ENCODE data around the gene MGAT4C. TPM values are rescaled to one million over a fixed set of nuclear protein-coding genes. Genes with fewer than 3 reads are reported as not detected.

Gene MGAT4C
- polyA plus RNA-seq, 1 of the 3 experiments (the other 2 are of a cell fraction), result 0.07 TPM

DNA sequence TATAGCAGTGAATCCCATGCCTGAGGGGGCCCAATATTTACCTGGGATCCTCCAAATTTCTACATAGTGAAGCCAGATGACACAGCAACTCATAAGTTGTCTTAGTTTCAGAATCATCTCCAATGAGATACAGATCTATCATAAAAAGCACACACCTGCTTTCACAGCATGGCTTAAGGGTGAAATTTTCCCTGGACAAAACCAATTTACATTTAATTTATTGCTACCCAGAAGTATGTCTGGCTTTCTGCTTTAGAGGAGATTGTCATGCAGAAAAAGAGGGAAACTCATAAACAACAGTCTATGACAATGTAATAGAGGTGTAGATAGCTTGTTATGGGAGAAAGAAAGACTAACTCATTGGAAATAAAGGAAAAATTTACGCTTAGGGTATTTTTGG, 113.0 kb downstream of the MGAT4C start:
- no peak overlapping the region for H3K4me2 ChIP-seq
- no peak overlapping the region for H3K4me3 ChIP-seq (ENCODE audit: low read depth in 2 of 2, low read length in 1 of 2)
- peaks cover 0 to 2% of the 10 kb centered on the region in 2 experiments; a peak in 2 of 4 replicates for H3K4me1 ChIP-seq (ENCODE audit: control insufficient read depth in 1 of 2, insufficient read depth in 2 of 2, low read depth in 1 of 2, low read length in 1 of 2)
- H3K9me2 ChIP-seq, result no peaks in the 10 kb centered on the region
- H3K9me3 ChIP-seq, result no peaks in the 10 kb centered on the region
- no peaks in the 10 kb centered on the region for H3K27me3 ChIP-seq (ENCODE audit: insufficient read depth)
- POLR2A ChIA-PET, result no interaction called here
- no peak overlapping the region for H3K9ac ChIP-seq
- H3K79me2 ChIP-seq (ENCODE audit: insufficient read depth), result no peaks in the 10 kb centered on the region
- TF ChIP-seq GATA2 (CRISPR knock-in tag; IDR thresholded peaks at IDR 0.05) (peak; percentile 68), EP300 (IDR thresholded peaks at IDR 0.05; ENCODE audit: borderline replicate concordance in 1 of 2, low read depth in 1 of 2, low read length in 1 of 2) (0 out of 4 replicates have a peak, but pooled peaks of 1 of the 2 experiments have one; percentile 28), RCOR1 (IDR thresholded peaks at IDR 0.05; ENCODE audit: low read length) (peak; percentile 16; the same call in 1 of the 2 replicates), NFIC (IDR thresholded peaks at IDR 0.05; ENCODE audit: borderline replicate concordance) (no peak)
- H3K36me3 ChIP-seq (replicated peaks in 1 of 2; ENCODE audit: control insufficient read depth in 1 of 2, insufficient read depth in 2 of 2, low read length in 1 of 2), result no peaks in the 10 kb centered on the region
- DNase-seq, result no peak
- CTCF ChIA-PET, result interaction anchor here (1.1 kb wide), 1 partner anchor 19 kb away, joined by 3 read pairs; no protein-coding TSS in a partner anchor
- peaks cover under 1% of the 10 kb centered on the region for H3F3A ChIP-seq (replicated peaks; ENCODE audit: insufficient read depth)
- H2AFZ ChIP-seq (ENCODE audit: low read depth), result no peak overlapping the region
- 90% methylated on average over 1 of the region's 1 CpG for WGBS (ENCODE audit: low lambda C conversion rate)
- H3K27ac ChIP-seq (ENCODE audit: low read depth in 2 of 2, low read length in 1 of 2), result no peak overlapping the region; a peak in 1 of 4 replicates
- H4K20me1 ChIP-seq (ENCODE audit: insufficient read depth), result no peaks in the 10 kb centered on the region

GRCh38 chr12:86139671-86140070, 116.5 kb downstream of the MGAT4C start:
- Histone ChIP-seq H3K27me3 (ENCODE audit: insufficient read depth) (no peaks in the 10 kb centered on the region), H3K36me3 (replicated peaks in 1 of 2; ENCODE audit: control insufficient read depth in 1 of 2, insufficient read depth in 2 of 2, low read length in 1 of 2) (no peaks in the 10 kb centered on the region), H3K4me3 (ENCODE audit: low read depth in 2 of 2, low read length in 1 of 2) (no peak overlapping the region), H3K79me2 (ENCODE audit: insufficient read depth) (no peaks in the 10 kb centered on the region), H2AFZ (ENCODE audit: low read depth) (no peak overlapping the region), H3K4me2 (no peak overlapping the region), H4K20me1 (ENCODE audit: insufficient read depth) (no peaks in the 10 kb centered on the region), H3K4me1 (ENCODE audit: control insufficient read depth in 1 of 2, insufficient read depth in 2 of 2, low read depth in 1 of 2, low read length in 1 of 2) (no peaks in the 10 kb centered on the region; a peak in 1 of 4 replicates), H3K9ac (no peak overlapping the region), H3K27ac (ENCODE audit: low read depth in 2 of 2, low read length in 1 of 2) (no peak overlapping the region), H3K9me3 (no peaks in the 10 kb centered on the region), H3K9me2 (no peaks in the 10 kb centered on the region), H3F3A (replicated peaks; ENCODE audit: insufficient read depth) (peaks cover 17% of the 10 kb centered on the region)
- TF ChIP-seq, protein P1, sequence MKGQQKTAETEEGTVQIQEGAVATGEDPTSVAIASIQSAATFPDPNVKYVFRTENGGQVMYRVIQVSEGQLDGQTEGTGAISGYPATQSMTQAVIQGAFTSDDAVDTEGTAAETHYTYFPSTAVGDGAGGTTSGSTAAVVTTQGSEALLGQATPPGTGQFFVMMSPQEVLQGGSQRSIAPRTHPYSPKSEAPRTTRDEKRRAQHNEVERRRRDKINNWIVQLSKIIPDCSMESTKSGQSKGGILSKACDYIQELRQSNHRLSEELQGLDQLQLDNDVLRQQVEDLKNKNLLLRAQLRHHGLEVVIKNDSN (IDR thresholded peaks at IDR 0.05; ENCODE audit: borderline replicate concordance, low read depth), result no peak
- no peak for TF ChIP-seq JUND (IDR thresholded peaks at IDR 0.05)
- POLR2A ChIA-PET, result no interaction called here
- CTCF ChIA-PET, result no interaction called here
- DNase-seq, result no peak
- WGBS (ENCODE audit: low lambda C conversion rate), result 48% methylated on average over 1 of the region's 1 CpG

DNA sequence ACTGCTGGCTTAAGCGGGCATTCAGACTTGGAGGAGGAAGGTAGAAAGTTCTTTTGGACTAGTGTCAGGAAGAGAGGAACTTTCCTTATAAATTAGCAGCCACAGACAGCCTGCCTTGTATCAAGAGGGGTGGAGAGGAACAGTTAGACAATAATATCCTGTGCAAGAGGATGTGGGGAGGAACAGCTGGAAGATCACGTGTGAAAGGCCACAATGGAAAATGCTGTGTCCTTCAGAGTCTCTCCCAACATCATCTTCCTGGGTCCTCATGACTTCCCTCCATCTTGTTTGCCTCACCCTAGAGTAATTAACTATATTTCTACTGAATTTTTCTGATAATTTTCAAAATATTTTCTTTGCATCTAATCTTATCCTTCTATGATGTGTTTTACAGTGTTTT, 117.4 kb downstream of the MGAT4C start:
- 91% methylated on average over 2 of the region's 2 CpGs for WGBS (ENCODE audit: low lambda C conversion rate)
- no peaks in the 10 kb centered on the region for H3K79me2 ChIP-seq (ENCODE audit: insufficient read depth)
- H3K4me3 ChIP-seq (ENCODE audit: low read depth in 2 of 2, low read length in 1 of 2), result no peak overlapping the region
- H4K20me1 ChIP-seq (ENCODE audit: insufficient read depth), result no peaks in the 10 kb centered on the region
- no peaks in the 10 kb centered on the region for H3K9me2 ChIP-seq
- H3K27ac ChIP-seq (ENCODE audit: low read depth in 2 of 2, low read length in 1 of 2), result peak overlapping the region in 1 of 2 experiments; percentile 44; a peak in 2 of 4 replicates
- no peaks in the 10 kb centered on the region for H3K27me3 ChIP-seq (ENCODE audit: insufficient read depth)
- H3K36me3 ChIP-seq (replicated peaks in 1 of 2; ENCODE audit: control insufficient read depth in 1 of 2, insufficient read depth in 2 of 2, low read length in 1 of 2), result no peaks in the 10 kb centered on the region
- no peaks in the 10 kb centered on the region for H3K9me3 ChIP-seq
- peaks cover 21% of the 10 kb centered on the region for H3F3A ChIP-seq (replicated peaks; ENCODE audit: insufficient read depth)
- CTCF ChIA-PET, result interaction anchor here (1.2 kb wide), 1 partner anchor 59 kb away, joined by 3 read pairs; no protein-coding TSS in a partner anchor
- peaks cover 0 to 7% of the 10 kb centered on the region in 2 experiments; a peak in 1 of 4 replicates for H3K4me1 ChIP-seq (ENCODE audit: control insufficient read depth in 1 of 2, insufficient read depth in 2 of 2, low read depth in 1 of 2, low read length in 1 of 2)
- no peak overlapping the region for H2AFZ ChIP-seq (ENCODE audit: low read depth)
- DNase-seq, result no peak
- H3K9ac ChIP-seq, result no peak overlapping the region
- H3K4me2 ChIP-seq, result no peak overlapping the region
- POLR2A ChIA-PET, result no interaction called here
- TF ChIP-seq NFIC (IDR thresholded peaks at IDR 0.05; ENCODE audit: borderline replicate concordance), result no peak
- TF ChIP-seq RAD21 (IDR thresholded peaks at IDR 0.05; ENCODE audit: low read length), result no peak
- TF ChIP-seq IRF3 (IDR thresholded peaks at IDR 0.05; ENCODE audit: low read depth, low read length), result no peak
- TF ChIP-seq MEF2A (IDR thresholded peaks at IDR 0.05; ENCODE audit: borderline replicate concordance, low read depth), result no peak
- TF ChIP-seq EZH2phosphoT487 (IDR thresholded peaks at IDR 0.05; ENCODE audit: borderline replicate concordance, low read depth), result no peak
- TF ChIP-seq POLR2AphosphoS5 (IDR thresholded peaks at IDR 0.05; ENCODE audit: low read depth, low read length), result no peak
- TF ChIP-seq RXRA (IDR thresholded peaks at IDR 0.05; ENCODE audit: borderline replicate concordance, low read depth), result no peak
- TF ChIP-seq SMC3 (IDR thresholded peaks at IDR 0.05; ENCODE audit: low read depth, low read length), result no peak
- TF ChIP-seq, protein P2, sequence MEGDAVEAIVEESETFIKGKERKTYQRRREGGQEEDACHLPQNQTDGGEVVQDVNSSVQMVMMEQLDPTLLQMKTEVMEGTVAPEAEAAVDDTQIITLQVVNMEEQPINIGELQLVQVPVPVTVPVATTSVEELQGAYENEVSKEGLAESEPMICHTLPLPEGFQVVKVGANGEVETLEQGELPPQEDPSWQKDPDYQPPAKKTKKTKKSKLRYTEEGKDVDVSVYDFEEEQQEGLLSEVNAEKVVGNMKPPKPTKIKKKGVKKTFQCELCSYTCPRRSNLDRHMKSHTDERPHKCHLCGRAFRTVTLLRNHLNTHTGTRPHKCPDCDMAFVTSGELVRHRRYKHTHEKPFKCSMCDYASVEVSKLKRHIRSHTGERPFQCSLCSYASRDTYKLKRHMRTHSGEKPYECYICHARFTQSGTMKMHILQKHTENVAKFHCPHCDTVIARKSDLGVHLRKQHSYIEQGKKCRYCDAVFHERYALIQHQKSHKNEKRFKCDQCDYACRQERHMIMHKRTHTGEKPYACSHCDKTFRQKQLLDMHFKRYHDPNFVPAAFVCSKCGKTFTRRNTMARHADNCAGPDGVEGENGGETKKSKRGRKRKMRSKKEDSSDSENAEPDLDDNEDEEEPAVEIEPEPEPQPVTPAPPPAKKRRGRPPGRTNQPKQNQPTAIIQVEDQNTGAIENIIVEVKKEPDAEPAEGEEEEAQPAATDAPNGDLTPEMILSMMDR (IDR thresholded peaks at IDR 0.05), result no peak
- TF ChIP-seq JUND (IDR thresholded peaks at IDR 0.05), result no peak
- no peak for TF ChIP-seq GABPA (IDR thresholded peaks at IDR 0.05; ENCODE audit: low read depth)
- no peak for TF ChIP-seq GATA2 (CRISPR knock-in tag; IDR thresholded peaks at IDR 0.05)
- no peak for TF ChIP-seq SIN3A (IDR thresholded peaks at IDR 0.05; ENCODE audit: borderline replicate concordance, low read depth, low read length)
- no peak for TF ChIP-seq YY1 (IDR thresholded peaks at IDR 0.05; ENCODE audit: low read depth)
- TF ChIP-seq MAX (IDR thresholded peaks at IDR 0.05; ENCODE audit: low read depth), result no peak
